GM21515 (cell line): Measurements from ENCODE around the gene DNAJC12.
"Not testable (repeated sequence)": the region's sequence is repeated elsewhere in the genome, so short reads cannot be mapped to it uniquely, and the experiment has no call there.

Experiments used
- ATAC-seq: cut with Tn5 transposase; IDR thresholded peaks from one replicate; pipeline ENCODE4 v1.9.1; 2021; ENCODE audit not compliant: unreplicated experiment

Gene DNAJC12

DNA sequence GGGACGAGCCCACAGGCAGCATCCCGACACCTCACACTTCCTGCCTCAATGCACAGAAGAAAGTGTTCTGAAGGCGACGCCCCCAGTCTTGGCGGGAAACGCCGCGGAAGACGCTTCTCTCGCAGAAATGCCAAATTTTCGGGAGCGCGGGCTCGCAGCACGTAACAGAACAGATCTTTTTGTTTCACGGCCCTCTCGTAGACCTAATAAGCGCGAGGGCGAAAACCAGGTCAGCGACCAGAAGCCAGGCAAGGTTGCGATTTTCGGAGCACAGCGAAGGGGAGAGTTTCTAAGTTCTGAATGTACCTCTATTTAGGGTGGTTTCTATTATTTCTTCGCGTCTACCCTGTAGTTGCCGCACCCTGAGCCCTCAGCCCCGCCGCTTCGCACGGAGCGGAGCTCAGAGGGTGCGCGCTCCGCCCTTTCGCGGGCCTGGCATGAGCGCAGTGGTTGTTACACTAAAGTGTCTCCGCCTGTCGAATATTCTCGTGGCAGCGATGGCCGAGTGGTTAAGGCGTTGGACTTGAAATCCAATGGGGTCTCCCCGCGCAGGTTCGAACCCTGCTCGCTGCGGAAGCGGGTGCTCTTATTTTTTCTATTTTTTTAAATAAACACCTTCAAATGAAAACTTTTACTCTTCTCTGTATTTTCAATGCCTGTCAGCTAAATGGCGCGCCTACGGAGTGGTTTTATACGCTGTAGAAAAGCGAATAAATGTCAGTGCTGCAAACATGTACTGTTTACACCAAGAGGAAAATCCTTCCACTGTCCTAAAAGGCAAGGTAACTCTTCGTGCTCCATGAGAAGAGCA is 73.8 kb downstream of the DNAJC12 start:
- ATAC-seq, result peak; percentile 82

DNA sequence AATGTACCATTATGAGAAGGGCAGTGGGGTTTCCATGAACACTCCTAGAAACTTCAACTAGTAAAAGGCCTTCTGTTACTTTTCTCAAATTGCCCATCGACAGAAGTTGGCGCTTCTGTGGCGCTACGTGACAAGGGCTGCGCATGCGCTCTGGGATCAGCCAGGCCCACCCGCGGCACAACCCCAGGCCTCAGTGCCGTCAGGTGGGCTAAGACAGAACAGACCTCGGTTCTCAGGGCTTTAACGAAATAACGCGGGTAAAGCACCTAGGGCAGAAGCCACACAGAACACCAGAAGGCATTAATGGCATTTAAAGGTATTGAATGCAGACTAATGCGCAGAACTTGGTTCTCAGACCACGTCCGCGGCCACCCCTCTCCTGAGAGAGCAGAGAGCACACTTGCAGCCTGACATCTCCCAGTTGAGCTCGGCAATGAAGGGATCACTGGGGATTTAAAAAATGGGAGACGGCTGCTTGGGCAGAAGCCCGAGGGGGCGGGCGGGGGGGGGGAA is 74.4 kb downstream of the DNAJC12 start:
- ATAC-seq, result peak; percentile 29

DNA sequence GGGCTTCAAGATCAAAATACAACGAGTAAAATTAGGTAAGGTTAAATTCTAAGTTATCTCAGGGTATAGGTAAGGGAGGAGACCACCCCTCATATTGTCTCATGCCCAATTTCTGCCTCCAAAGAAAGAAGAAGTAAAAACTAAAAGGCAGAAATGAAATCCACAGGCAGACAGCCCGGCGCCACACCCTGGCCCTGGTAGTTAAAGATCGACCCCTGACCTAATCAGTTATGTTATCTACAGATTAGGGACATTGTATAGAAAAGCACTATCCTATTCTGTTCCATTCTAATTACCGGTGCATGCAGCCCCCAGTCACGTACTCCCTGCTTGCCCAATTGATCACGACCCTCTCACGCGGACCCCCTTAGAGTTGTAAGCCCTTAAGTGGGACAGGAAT is 75.4 kb downstream of the DNAJC12 start:
- not testable (repeated sequence) for ATAC-seq

DNA sequence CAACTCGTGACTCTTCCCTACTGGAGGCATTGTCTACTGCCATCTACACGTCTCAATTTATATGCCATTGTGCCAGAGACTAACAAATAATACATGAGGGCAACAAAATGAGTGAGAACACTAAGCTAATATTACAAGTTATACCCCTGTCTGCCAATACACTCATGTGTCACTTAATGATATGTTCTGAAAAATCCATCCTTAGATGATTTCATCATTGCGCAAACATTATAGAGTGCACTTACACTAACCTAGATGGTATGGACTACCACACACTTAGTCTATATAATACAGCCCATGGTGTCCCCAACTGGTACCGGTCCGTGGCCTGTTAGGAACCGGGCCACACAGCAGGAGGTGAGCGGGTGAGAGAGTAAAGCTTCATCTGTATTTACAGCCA is 77.7 kb downstream of the DNAJC12 start:
- no peak for ATAC-seq
